ENCODE results near the gene DEUP1.
"Not testable (repeated sequence)": the region's sequence is repeated elsewhere in the genome, so short reads cannot be mapped to it uniquely, and the experiment has no call there.

The DEUP1 gene

DNA sequence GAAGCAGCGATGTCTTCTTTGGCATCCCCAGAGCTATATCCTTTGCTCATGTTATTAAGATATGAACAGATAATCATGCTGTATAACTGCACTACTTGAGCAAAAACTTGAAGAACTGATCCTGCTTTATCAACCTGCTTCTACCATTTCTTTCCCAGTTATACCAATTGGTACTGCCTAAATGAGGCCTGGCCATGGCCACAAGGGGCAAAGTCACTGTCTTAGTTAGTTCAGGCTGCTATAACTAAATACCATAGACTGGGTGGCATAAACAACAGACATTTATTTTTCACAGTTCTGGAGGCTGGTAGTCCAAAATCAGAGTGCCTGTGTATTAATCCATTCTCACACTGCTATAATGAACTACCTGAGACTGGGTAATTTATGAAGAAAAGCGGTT is 37.5 kb downstream of the DEUP1 start:
- no peak for DNase-seq

DNA sequence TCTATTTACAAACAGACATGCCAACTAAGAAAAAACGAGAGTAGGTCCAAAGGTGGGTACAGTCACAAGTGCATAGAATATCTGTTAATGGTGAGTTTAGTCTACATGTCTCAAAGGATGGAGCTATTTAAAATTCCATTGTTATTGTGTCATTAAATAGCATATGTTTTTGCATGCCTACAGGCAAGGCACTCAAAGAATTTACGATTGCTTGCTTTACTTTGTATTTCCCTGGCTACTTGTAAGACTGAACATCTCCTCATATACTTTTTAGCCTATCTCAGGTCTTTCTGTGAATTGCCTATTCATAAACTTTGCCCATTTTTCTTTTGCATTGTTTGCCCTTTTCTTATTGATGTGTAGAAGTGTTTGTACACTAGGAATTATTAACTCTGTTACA is 39.7 kb downstream of the DEUP1 start:
- no peak for DNase-seq

- no peak for DNase-seq
Measured at GRCh38 chr11:93389737-93390136, 59.2 kb downstream of the DEUP1 start.

GRCh38 chr11:93392867-93393266 is 62.3 kb downstream of the DEUP1 start:
- no peak for DNase-seq

DNA sequence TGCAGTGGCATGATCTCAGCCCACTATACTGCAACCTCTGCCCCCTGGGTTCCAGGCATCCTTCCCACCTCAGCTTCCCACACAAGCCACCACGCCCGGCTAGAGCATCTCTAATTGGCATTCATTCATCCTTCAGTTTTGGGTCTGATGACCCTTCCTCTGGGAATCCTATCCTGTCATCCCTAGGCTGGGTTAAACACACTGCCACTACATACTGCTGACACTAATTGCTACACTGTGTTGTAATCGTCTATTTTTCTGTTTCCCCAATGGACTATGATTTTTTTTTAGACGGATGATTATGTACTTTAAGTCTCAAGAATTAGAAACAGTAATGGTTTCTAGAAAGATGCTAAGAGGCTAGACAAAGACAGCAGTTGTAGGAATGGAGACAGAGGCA is 62.8 kb downstream of the DEUP1 start:
- no peak for DNase-seq

GRCh38 chr11:93394488-93394887 is 63.9 kb downstream of the DEUP1 start:
- DNase-seq: no peak

- DNase-seq: no peak
Measured at GRCh38 chr11:93396316-93396715, 65.8 kb downstream of the DEUP1 start.

DNA sequence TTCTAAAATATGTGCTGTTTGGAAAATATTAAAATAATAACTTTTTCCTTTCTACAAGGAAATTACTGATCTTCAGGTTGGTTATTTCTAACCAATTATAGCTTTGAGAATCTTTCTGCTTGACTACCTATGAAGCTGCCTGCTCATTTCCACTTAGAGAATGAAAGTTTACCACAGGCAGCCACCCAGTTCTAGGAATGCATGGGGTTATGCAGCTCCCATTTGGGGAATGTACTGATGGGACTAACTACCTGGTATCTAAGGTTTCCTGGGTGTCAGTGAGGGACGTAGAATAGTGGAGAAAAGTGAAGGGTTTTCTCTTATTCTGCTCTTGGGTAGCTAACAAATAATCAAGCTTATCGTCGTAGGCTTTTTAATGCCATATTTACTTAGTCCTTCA is 73.4 kb downstream of the DEUP1 start:
- DNase-seq: no peak

DNA sequence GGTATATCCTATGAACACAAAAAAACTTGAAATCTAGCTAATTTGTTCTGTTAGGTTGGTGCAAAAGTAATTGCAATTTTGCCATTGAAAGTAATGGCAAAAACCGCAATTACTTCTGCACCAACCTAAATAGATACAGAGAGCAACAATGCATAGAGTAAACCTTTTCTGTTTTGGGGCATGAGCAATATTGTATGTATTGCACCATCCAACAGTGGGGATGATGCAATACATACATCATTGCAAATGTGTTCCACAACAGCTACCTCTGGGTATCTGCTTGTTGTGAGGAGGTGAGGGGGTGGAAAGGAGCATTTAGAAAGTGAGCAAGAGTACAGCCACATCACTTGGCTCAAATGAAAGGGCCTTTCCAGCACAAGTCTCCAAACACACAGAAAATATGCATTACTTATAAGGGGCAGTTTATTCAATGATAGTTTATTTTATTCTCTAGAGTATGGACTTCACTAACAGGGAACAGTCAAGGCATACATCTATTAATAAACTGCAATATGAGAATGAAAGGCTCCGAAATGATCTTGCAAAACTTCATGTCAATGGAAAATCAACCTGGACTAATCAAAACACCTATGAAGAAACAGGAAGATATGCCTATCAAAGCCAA is 77.3 kb downstream of the DEUP1 start:
- no peak for DNase-seq

DNA sequence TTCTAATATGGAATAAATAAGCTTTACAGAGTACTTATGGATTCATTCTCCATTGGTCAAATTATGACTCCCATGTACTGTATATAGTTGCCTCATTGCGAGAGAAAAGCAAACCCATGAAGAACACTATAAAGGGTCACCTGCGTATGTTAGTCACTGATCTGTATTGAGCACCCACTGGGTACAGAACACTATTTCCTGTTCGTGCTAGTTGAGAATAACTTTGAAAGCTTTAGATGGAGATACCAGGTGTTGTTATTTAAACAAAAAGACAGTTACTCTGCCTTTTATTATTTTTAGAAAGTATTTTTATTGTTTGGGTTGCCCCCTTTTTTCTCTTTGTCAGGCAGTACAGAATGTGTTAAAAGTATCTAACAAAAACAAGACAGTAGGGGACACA is 79.9 kb downstream of the DEUP1 start:
- DNase-seq: no peak

GRCh38 chr11:93411705-93412104 is 81.2 kb downstream of the DEUP1 start:
- DNase-seq: no peak

GRCh38 chr11:93432247-93432646 is 101.7 kb downstream of the DEUP1 start:
- no peak for DNase-seq

DNA sequence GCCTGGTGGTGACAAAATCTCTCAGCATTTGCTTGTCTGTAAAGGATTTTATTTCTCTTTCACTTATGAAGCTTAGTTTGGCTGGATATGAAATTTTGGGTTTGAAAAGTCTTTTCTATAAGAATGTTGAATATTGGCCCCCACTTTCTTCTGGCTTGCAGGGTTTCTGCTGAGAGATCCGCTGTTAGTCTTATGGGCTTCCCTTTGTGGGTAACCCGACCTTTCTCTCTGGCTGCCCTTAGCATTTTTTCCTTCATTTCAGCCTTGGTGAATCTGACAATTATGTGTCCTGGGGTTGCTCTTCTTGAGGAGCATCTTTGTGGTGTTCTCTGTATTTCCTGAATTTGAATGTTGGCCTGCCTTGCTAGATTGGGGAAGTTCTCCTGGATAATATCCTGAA is 112.7 kb downstream of the DEUP1 start:
- DNase-seq: not testable (repeated sequence)

DNA sequence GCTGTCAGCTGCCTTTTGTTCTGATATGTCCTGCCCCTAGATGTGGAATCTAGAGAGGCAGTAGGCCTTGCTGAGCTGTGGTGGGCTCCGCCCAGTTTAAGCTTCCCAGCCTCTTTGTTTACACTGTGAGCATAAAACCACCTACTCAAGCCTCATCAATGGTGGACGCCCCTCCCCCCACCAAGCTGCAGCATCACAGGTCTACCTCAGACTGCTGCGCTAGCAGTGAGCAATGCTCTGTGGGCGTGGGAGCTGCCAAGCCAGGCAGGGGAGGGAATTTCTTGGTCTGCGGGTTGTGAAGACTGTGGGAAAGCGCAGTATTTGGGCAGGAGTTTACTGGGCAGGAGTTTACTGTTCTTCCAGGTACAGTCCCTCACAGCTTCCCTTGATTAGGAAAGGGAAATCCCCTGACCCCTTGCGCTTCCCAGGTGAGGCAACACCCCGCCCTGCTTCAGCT is 114.1 kb downstream of the DEUP1 start:
- no peak for DNase-seq

DNA sequence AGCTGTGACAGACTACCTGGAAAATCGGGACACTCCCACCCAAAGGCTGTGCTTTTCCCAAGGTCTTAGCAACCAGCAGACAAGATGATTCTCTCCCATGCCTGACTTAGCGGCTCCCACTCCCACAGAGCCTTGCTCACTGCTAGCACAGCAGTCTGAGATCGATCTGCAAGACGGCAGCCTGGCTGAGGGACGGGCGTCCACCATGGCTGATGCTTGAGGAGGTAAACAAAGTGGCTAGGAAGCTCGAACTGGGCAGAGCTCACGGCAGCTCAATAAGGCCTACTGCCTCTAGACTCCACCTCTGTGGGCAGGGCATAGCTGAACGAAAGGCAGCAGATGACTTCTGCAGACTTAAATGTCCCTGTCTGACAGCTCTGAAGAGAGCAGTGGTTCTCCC is 127.7 kb downstream of the DEUP1 start:
- no peak for DNase-seq

GRCh38 chr11:93463666-93464065 is 133.1 kb downstream of the DEUP1 start:
- not testable (repeated sequence) for DNase-seq

DNA sequence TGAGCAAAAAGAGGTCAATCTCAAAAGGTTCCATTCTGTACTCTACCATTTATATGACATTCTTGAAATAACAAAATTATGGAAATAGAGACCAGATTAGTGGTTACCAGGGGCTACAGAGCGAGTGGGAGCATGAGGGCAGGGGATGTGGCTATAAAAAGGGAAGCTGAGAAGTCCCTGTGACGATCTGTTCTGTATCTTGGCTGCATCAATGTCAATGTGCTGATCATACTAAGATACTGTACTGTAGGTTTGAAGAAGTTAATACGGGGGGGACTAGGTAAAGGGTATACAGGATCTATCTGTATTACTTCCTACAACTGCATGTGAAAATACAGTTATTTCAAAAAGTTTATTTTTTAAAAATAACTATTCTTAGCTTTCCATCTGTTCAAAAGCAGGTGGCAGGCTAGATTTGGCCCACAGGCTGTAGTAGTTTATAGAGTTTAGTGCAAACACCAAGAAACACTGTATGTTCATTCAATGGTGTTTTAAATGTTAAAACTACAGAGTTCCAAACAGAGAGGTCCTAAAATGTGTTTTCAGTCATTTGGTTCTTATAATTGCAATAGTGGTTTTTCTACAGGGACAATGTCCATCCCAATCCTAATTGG is 134.5 kb downstream of the DEUP1 start:
- no peak for DNase-seq

GRCh38 chr11:93467054-93467453 is 136.5 kb downstream of the DEUP1 start:
- DNase-seq: no peak

- DNase-seq: no peak
Measured at GRCh38 chr11:93468290-93468689, 137.7 kb downstream of the DEUP1 start.

DNA sequence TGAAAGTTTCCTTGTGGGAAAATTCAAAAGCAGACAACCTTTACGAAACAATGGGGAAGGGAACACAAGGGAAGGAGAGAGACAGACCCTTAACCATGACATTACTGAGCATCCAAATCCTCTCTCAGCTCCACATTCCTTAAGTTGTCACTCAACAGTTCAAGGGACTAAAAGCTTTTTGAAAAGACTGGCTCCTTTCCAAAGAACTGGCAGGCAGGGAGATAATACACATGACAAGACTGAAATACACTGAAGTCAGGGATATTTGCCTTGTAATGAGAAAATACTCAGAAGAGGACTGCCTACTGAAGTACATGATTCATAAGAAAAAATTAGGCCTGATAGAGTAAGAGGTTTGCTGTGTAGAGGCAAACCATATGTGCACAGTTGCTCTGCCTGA is 143.6 kb downstream of the DEUP1 start:
- DNase-seq: no peak

- no peak for DNase-seq
Measured at GRCh38 chr11:93476796-93477195, 146.3 kb downstream of the DEUP1 start.

GRCh38 chr11:93477684-93478234 is 147.2 kb downstream of the DEUP1 start:
- DNase-seq: no peak

DNA sequence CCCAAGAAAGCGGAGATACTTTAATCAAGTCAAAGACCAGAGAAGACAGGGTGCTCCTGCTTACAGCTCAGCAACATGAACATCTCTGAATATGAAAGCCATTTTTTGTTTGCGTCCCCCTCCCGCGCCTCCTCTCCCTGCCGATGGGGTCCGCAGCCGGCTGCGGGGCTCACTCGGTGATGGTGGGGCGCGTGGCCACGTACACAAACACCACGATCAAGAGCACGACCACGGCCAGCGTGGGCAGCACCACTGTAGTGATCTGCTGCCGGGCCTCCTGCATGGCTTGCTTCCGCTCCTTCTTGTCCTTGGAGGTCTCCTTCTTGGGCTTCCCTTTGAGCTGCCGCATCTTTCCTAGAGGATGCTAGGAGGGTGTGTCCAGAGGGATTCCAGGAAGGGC is 148.3 kb downstream of the DEUP1 start:
- no peak for DNase-seq

- DNase-seq: no peak
Measured at GRCh38 chr11:93480256-93480655, 149.7 kb downstream of the DEUP1 start.

DNA sequence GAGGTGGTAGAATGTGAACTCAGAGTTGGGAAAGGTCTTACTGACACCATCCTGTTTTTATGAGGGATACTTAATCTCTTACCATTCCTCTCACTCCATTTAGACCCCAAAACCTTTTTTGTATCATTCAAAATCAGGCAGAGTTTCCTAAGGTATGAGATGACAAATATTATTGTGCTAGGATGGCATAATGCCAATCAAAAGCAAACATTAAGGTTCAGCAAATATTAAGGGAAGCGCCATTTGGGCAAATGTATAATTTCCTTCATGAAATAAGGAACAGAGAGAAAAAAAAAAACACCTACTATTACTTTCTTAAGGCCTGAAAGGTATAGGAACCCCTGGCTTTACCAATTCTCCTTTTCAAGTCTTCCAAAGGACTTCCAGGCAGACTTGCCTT is 150.2 kb downstream of the DEUP1 start:
- DNase-seq: no peak

All from activated naive CD4-positive, alpha-beta T cell treated with anti-CD3 and anti-CD28 coated beads, Interleukin-2, amount 50 U/mL, for 16 hours (primary cell).